Measurements from ENCODE around the gene SYCE3.

The SYCE3 gene

DNA sequence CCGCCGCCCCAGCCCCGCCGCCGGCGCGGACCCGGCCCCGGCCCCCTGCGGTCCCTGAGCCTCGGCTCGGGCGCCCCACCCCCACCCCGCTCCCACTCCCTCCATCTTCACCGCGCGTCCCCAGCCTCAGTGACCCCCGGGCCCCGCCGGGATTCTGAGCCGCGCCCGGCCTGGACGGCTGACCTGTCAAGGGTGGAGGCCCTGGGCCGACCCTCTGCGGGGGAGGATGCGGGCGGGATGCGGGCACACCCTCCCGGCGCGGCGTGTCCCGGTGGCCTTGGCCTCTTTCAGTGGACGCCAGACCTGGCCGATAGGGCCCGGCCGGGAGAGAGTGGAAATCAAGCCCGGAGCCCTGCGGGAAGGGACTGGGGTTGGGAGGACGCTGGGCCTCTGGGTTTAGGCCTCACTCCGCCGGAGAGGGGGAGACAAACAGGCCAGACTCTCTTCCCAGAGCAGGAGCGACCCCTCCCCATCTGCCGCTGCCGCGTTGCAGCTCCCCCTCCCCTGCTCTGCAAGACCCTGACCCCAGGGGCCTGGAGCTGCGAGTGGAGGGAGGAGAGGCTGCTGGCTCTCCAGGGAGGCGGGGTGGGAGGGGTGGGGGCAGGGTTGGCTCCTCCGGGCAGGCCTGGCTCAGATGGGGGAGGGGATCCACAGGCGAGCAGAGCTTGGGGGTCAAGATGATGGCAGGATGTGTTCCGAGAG lies 38.4 kb upstream of the SYCE3 start (continued):
- TF ChIP-seq, protein P1, sequence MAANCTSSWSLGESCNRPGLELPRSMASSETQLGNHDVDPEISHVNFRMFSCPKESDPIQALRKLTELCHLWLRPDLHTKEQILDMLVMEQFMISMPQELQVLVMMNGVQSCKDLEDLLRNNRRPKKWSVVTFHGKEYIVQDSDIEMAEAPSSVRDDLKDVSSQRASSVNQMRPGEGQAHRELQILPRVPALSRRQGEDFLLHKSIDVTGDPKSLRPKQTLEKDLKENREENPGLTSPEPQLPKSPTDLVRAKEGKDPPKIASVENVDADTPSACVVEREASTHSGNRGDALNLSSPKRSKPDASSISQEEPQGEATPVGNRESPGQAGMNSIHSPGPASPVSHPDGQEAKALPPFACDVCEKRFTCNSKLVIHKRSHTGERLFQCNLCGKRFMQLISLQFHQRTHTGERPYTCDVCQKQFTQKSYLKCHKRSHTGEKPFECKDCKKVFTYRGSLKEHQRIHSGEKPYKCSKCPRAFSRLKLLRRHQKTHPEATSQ (tag by site-specific recombination; IDR thresholded peaks at IDR 0.05), result no peak
- peak; percentile 45; the same call in 1 of the 2 replicates for TF ChIP-seq ZNF335 (tag by site-specific recombination; conservative IDR thresholded peaks at IDR 0.05)
- TF ChIP-seq, protein P2, sequence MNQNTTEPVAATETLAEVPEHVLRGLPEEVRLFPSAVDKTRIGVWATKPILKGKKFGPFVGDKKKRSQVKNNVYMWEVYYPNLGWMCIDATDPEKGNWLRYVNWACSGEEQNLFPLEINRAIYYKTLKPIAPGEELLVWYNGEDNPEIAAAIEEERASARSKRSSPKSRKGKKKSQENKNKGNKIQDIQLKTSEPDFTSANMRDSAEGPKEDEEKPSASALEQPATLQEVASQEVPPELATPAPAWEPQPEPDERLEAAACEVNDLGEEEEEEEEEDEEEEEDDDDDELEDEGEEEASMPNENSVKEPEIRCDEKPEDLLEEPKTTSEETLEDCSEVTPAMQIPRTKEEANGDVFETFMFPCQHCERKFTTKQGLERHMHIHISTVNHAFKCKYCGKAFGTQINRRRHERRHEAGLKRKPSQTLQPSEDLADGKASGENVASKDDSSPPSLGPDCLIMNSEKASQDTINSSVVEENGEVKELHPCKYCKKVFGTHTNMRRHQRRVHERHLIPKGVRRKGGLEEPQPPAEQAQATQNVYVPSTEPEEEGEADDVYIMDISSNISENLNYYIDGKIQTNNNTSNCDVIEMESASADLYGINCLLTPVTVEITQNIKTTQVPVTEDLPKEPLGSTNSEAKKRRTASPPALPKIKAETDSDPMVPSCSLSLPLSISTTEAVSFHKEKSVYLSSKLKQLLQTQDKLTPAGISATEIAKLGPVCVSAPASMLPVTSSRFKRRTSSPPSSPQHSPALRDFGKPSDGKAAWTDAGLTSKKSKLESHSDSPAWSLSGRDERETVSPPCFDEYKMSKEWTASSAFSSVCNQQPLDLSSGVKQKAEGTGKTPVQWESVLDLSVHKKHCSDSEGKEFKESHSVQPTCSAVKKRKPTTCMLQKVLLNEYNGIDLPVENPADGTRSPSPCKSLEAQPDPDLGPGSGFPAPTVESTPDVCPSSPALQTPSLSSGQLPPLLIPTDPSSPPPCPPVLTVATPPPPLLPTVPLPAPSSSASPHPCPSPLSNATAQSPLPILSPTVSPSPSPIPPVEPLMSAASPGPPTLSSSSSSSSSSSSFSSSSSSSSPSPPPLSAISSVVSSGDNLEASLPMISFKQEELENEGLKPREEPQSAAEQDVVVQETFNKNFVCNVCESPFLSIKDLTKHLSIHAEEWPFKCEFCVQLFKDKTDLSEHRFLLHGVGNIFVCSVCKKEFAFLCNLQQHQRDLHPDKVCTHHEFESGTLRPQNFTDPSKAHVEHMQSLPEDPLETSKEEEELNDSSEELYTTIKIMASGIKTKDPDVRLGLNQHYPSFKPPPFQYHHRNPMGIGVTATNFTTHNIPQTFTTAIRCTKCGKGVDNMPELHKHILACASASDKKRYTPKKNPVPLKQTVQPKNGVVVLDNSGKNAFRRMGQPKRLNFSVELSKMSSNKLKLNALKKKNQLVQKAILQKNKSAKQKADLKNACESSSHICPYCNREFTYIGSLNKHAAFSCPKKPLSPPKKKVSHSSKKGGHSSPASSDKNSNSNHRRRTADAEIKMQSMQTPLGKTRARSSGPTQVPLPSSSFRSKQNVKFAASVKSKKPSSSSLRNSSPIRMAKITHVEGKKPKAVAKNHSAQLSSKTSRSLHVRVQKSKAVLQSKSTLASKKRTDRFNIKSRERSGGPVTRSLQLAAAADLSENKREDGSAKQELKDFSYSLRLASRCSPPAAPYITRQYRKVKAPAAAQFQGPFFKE (tag by site-specific recombination; IDR thresholded peaks at IDR 0.05; ENCODE audit: borderline replicate concordance), result no peak
- TF ChIP-seq, protein P3, sequence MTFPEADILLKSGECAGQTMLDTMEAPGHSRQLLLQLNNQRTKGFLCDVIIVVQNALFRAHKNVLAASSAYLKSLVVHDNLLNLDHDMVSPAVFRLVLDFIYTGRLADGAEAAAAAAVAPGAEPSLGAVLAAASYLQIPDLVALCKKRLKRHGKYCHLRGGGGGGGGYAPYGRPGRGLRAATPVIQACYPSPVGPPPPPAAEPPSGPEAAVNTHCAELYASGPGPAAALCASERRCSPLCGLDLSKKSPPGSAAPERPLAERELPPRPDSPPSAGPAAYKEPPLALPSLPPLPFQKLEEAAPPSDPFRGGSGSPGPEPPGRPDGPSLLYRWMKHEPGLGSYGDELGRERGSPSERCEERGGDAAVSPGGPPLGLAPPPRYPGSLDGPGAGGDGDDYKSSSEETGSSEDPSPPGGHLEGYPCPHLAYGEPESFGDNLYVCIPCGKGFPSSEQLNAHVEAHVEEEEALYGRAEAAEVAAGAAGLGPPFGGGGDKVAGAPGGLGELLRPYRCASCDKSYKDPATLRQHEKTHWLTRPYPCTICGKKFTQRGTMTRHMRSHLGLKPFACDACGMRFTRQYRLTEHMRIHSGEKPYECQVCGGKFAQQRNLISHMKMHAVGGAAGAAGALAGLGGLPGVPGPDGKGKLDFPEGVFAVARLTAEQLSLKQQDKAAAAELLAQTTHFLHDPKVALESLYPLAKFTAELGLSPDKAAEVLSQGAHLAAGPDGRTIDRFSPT (tag by site-specific recombination; IDR thresholded peaks at IDR 0.05), result no peak
- TF ChIP-seq ZNF239 (tag by site-specific recombination; IDR thresholded peaks at IDR 0.05), result no peak
- TF ChIP-seq, protein P4, sequence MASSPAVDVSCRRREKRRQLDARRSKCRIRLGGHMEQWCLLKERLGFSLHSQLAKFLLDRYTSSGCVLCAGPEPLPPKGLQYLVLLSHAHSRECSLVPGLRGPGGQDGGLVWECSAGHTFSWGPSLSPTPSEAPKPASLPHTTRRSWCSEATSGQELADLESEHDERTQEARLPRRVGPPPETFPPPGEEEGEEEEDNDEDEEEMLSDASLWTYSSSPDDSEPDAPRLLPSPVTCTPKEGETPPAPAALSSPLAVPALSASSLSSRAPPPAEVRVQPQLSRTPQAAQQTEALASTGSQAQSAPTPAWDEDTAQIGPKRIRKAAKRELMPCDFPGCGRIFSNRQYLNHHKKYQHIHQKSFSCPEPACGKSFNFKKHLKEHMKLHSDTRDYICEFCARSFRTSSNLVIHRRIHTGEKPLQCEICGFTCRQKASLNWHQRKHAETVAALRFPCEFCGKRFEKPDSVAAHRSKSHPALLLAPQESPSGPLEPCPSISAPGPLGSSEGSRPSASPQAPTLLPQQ (tag by site-specific recombination; IDR thresholded peaks at IDR 0.05), result no peak
- no peak for TF ChIP-seq ZNF366 (tag by site-specific recombination; conservative IDR thresholded peaks at IDR 0.05)
- no peak for TF ChIP-seq ZNF324 (tag by site-specific recombination; IDR thresholded peaks at IDR 0.05)
- TF ChIP-seq ZFP3 (tag by site-specific recombination; IDR thresholded peaks at IDR 0.05; ENCODE audit: low read depth), result no peak
- TF ChIP-seq ZNF624 (tag by site-specific recombination; IDR thresholded peaks at IDR 0.05), result no peak
- TF ChIP-seq ZFP37 (tag by site-specific recombination; IDR thresholded peaks at IDR 0.05), result no peak
- TF ChIP-seq ZNF501 (tag by site-specific recombination; IDR thresholded peaks at IDR 0.05), result no peak
- TF ChIP-seq, protein P5, sequence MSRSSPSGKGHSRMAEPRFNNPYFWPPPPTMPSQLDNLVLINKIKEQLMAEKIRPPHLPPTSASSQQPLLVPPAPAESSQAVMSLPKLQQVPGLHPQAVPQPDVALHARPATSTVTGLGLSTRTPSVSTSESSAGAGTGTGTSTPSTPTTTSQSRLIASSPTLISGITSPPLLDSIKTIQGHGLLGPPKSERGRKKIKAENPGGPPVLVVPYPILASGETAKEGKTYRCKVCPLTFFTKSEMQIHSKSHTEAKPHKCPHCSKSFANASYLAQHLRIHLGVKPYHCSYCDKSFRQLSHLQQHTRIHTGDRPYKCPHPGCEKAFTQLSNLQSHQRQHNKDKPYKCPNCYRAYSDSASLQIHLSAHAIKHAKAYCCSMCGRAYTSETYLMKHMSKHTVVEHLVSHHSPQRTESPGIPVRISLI (tag by site-specific recombination; IDR thresholded peaks at IDR 0.05), result no peak
- no peak for TF ChIP-seq RBAK (tag by site-specific recombination; IDR thresholded peaks at IDR 0.05)
- TF ChIP-seq ZNF248 (tag by site-specific recombination; IDR thresholded peaks at IDR 0.05), result no peak
- no peak for TF ChIP-seq GFI1B (tag by site-specific recombination; IDR thresholded peaks at IDR 0.05)
- TF ChIP-seq ZNF701 (tag by site-specific recombination; IDR thresholded peaks at IDR 0.05), result no peak
- TF ChIP-seq ZNF747 (tag by site-specific recombination; IDR thresholded peaks at IDR 0.05), result no peak
- no peak for TF ChIP-seq ZNF560 (tag by site-specific recombination; IDR thresholded peaks at IDR 0.05; ENCODE audit: borderline replicate concordance)
